Activated naive CD4-positive, alpha-beta T cell (primary cell): Measurements from ENCODE around the gene PPDPF.

Experiments
- DNase-seq, 4 experiments: peaks; one replicate each; lab custom pipeline; 2025; lab: John Stamatoyannopoulos, UW

PPDPF gene

DNA sequence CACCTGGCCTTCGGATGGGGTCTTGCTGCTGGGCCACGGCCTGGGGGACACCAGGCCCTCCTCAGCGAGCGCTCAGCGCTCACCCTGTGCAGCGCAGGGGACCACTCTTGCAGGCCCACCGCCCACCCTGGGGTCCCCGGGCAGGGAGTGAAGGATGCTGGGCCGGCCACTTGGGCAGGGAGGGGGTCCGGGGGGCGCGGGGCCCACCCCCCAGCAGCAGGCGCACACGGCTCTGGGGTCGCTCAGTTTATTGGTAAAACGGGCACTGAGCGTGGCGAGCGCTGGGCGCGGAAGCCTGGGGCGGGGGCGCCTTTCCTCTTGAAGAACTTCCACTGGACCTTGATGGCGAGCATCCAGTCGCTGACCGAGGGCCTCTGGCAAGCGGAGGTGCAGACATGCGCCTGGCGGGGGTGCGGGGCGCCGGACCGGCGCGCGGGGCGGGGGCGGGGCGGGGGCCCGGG lies 32.8 kb upstream of the PPDPF start:
- DNase-seq, result no peak

DNA sequence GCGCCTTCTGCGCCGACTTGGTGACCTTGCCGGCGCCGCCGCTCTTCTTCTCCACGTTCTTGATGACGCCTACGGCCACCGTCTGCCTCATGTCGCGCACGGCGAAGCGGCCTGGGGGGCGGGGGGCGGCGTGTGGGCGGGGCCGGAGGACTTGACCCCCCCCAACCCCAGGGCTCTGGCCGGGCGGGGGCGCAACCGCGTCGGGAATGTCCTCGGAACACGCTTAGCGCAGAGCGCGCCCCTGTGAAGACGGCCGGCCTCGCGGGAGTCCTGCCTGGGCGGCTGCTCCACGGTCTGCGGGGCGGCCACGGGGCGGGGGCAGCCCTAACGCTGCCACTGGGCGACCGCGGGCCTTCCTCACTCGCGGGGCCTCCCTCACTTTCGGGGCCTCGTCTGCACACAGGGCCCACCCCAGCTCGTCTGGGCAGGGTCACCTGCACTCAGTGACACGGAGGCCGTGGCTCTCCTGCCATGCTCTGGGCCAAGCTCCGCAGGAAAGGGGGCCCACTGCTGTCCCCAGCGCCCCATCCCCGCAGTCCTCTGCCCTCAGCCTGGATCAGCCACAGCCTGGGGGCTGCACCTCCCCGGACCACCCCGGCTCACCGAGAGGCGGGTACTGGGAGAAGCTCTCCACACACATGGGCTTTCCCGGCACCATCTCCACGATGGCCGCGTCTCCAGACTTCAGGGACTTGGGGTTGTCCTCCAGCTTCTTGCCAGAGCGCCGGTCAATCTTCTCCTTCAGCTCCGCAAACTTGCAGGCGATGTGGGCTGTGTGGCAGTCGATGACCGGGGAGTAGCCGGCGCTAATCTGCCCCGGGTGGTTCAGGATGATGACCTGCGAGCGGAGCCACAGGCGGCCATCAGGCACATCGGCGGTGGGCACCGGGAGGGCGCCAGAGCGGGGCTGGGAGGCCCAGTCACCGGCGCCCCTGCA lies 32.0 kb upstream of the PPDPF start:
- DNase-seq, result no peak

DNA sequence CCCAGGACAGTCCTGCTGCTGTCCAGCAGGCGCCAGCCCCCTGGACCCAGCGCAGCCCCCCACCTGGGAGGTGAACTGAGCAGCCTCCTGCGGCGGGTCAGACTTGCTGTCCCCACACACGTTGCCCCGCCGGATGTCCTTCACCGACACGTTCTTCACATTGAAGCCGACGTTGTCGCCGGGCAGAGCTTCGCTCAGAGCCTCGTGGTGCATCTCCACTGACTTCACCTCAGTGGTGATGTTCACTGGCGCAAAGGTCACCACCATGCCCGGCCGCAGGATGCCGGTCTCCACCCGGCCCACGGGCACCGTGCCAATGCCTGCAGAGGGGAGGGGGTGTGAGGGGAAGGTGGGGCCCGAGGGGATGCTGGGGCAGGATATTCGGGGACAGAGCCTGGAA lies 30.1 kb upstream of the PPDPF start:
- no peak for DNase-seq

DNA sequence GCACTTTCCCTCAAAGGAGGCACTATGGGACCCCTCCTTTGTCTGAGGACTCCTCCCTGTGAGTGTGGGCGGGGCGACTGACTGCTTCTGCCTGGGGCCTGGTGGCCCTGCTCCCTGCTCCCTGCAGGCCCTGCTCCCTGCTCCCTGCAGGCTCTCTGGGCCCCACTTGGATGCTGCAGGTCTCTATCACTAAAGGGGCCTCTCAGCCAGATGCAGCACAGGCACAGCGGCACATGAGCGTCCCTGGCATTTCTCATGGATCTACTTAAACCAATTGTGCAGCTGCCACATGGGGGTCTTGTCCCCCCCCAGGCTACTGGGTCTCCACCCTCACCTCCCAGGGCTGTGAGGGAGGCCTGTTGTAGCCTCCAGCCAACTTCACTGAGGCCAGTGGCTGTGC lies 29.5 kb upstream of the PPDPF start:
- DNase-seq, result no peak

DNA sequence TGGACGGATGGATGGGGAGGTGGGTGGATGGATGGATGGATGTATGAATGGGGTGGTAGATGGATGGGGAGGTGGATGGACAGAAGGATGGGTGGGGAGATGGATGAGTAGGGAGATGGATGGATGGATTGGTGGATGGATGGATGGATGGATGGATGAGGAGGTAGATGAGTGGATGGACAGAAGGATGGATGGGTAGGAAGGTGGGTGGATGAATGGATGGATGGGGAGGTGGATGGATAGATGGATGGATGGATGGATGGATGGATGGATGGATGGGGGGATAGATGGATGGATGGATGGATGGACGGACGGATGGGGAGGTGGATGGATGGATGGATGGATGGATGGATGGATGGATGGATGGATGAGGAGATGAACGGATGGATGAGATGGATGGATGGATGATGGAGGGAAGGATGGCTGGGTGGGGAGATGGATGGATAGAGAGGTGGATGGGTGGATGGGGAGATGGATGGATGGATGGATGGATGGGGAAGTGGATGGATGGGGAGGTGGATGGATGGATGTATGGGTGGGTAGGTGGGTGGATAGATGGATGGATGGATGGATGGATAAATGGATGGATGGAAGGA lies 28.8 kb upstream of the PPDPF start:
- no peak for DNase-seq

DNA sequence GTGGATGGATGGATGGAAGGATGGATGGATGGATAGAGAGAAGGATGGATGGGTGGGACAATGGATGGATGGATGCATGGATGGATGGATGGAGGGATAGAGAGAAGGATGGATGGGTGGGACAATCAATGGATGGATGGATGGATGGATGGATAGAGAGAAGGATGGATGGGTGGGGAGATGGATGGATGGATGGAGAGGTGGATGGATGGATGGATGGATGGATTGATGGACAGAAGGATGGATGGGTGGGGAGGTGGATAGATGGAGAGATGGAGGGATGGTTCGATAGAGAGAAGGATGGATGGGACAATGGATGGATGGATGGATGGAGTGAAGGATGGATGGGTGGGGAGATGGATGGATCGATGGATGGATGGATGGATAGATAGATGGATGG lies 28.0 kb upstream of the PPDPF start:
- DNase-seq, result no peak

DNA sequence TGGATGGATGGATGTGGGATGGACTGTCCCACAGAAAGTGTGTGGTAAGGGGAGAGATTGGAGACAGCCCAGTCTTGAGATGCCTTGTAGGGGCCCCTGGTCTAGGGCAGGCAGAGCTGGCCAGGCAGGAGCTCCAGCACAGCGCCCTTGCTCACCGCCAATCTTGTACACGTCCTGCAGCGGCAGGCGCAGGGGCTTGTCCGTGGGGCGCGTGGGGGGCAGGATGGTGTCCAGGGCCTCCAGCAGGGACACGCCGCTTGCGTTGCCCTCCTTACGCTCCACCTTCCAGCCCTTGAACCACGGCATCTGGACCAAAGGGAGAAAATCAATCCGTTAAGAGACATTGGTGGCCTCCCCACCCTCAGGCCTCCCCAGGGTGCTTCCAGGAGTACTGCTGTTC lies 27.6 kb upstream of the PPDPF start:
- DNase-seq, result no peak

DNA sequence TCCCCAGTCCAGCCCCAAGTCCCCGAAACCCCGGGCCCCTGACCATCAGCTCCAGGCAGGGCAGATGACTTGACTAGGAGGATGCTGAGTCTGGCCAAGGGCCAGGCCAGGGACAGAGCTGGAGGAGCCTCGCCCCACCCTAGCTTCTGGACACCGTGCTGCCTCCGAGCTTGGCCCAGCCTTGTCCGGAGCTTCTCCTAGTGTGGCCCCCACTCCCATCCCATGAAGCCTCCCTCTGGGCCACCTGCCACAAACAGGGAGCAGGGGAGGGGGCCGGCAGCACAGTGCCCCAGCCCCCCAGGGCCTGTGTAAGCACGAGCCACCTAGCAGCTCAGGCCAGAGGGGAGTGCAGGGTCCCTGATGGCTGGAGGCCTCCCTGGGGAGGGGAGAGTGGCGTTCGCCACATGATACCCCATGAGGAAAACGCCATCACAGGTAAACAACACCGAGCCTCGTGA lies 27.0 kb upstream of the PPDPF start:
- no peak for DNase-seq

DNA sequence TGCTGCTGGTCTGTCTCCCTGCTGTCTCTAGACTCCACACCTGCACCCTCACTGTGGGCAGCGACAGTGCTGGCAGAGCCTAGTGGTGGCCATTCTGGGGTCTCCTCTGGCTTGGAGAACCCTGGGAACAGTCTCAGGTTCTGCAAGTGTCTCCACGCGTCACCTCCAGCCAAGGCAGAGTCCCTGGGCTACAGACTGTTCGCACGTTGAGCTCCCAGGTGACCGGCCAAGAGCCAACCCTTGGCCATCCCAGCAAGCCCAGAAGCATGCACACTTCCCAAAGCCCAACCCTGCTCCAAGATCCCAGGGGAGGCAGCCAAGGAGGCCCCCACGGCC lies 26.5 kb upstream of the PPDPF start:
- DNase-seq, result no peak

DNA sequence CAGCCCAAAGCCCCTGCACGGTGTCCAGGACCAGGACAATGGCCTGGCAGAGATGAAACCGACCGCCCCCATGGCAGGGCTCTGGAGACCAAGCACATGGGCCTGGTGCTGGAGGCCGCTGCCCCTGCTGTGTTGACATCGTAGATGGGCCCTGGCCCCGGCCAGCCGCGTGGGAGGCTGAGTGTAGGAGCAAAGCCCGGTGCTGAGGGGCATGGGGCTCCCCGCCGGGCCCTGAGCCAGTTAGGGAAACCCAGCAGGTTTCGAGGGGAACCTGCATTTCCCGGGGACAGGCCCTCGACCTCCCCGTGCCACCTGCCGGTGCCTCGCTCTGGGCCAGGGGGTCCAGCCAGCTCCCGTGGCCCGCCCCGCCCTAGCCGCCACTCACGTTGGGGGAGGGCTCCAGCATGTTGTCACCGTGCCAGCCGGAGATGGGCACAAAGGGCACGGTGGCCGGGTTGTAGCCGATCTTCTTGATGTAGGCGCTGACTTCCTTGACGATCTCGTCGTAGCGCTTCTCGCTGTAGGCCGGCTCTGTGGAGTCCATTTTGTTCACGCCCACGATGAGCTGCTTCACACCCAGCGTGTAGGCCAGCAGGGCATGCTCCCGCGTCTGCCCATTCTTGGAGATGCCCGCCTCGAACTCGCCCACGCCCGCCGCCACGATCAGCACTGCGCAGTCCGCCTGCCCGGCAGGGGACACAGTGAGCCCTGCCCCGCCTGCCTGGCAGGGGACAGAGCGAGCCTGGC lies 26.0 kb upstream of the PPDPF start:
- no peak for DNase-seq

DNA sequence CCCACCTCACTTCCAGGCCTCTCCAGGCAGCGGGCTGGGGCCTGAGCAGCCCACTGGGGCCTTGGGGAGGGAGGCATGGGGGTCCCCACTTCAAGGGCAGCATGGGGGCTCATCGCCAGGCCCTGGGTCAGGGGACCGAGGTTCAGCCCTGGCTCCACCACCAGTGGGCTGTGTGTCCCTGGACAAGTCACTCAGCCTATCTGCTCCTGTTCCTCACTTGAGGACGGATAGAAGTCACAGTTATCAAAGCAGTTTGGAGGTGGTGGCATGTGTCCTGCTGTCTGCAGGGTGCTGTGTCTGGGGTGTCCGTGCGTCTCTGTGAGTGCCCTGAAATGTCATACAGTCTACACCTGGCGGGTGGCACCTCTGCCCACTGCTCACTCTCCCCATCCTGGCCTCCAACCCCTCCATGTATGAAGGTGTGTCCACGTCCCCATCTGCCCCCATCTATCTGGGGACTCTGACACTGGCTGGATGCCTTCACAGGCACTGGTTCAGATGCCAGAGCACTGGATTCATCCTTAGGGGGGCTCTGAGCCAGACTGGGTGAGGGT lies 25.3 kb upstream of the PPDPF start:
- no peak for DNase-seq

DNA sequence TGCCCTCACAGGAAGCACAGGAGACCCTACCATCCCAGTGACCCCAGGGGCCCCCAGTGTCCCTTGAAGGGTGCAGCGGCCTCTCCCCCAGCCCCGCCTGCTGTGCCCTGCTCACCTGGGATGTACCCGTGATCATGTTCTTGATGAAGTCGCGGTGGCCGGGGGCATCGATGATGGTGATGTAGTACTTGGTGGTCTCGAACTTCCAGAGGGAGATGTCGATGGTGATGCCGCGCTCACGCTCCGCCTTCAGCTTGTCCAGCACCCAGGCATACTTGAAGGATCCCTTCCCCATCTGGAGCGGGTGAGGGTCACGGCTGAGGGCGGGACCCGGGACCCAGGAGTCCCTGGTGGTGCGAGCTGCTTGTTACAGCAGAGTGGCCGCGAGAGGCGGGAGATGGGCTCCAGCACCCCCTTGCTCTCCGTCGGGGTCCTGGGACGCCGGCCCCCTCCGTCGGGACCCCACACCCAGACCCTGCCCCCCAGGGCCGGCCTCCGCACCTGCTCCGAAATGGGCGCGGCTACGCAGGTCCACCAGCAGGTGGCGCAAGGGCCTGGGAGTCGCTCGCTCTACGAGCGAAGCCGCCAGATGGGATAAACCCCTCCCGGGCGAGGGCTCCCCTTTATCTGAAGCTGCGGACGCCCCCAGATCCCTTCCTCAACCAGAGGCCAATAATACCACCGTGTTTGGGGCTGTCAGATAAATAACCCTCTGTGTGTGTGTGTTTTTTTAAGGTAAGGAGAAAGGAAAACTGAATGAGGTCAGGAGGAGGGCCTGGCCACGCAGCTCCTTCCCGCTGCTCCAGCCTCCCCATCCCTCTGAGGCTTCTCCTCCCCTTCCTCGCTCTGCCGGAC lies 24.6 kb upstream of the PPDPF start:
- DNase-seq, result peak; percentile 61 to 76 (median 68)

DNA sequence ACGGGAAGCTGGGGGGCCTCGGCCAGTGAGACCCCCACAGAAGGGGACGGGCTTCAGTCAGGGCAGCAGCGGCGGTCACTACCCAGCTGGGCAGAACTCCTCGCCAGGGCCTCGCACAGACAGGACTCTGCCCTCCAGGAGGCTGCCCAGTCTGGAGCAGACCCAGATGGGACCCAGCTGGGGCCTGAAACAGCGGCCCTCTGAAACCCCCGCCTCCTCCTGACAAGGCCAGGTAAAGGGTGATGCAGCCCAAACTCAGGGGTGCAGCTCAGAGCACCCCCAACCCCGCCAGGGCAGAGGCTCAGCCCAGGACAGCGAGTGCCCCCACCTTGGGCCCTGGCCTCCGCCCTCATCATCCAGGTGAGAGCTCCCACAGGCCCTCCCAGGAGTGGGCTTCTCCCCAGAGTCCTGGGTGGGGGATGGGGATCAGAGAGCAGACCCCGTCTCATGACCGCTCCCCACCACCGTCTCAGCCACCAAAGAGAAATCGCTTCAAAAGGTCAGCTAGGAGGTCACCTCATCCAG lies 23.9 kb upstream of the PPDPF start:
- no peak for DNase-seq

DNA sequence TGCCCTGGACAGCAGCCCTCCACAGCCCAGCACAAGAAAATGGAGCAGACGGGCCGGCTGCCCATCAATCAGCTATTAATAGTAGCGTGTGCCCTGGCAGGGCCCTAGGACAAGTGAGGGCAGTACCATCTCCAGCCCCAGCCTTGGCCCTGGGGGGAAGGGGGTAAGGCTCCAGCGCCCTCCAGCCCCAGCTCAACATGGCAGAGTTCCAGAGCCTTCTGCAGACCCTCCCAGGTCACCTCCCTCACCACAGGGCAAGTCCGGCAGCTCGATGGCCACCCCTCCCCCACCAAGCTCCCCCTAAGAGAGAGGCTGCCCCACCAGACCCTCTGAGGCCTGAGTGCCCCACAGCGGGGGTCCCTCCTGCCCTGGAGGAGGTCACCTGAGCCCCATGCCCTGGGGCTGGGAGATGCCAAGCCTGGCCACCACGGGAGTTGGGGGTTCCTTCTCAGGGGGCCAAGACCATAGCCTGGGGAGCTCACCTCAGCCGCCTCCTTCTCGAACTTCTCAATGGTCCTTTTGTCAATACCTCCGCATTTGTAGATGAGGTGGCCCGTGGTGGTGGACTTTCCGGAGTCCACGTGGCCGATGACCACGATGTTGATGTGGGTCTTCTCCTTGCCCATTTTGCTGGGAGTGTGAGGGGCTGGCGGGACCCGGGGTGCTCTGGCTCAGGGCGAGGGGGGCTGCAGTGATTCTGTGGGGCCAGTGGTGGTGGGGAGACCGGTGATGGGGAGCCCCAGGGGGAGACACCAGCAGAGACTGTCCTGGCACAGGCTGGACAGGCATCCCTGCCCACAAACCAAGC lies 23.2 kb upstream of the PPDPF start:
- DNase-seq, result no peak

DNA sequence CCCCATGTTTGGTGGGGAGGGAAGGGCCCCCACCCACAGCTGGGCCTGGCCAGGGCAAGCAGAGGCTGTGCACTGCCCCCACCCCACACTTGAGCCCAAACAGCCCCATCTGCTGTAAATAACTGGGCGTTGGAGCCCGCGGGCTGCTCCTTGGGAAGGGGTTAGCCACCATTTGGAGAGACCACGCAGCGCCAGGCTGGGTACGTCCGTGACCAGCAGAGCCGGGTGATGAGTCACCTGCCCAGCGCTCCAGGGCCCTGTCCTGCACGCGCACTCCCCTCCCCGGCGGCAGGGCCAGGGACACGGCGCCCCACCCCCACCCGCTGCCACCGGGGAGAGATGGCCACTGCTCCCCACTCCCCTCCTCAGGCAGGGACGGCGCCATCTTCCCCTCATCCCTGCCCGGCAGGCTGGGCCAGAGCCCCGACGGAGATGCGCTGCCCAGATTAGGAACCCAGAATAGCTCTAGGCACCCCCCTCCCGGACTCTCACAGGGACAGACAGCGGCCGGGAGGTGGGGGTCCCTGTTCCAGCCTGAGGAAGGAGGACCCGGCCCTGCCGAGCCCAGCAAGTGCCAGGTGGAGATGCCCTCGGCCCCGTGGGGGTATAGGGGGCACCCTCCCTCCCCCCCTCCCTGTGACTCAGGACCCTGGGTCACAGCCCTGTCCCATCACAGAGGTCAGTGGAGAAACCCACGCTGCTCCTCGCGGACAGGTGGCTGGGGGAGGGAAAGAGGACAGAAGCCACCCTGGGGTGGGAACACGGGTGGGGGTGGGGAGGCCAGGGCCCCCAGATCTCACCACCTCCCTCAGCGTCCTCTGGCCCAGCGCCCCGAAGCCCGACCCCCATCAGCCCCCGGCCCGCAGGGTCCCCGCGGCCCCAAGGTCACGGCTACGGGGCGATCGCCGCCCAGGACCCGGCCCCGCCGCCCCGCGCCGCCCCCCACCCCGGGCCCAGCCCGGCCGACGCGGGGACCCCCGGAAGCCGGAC lies 22.3 kb upstream of the PPDPF start:
- no peak for DNase-seq

DNA sequence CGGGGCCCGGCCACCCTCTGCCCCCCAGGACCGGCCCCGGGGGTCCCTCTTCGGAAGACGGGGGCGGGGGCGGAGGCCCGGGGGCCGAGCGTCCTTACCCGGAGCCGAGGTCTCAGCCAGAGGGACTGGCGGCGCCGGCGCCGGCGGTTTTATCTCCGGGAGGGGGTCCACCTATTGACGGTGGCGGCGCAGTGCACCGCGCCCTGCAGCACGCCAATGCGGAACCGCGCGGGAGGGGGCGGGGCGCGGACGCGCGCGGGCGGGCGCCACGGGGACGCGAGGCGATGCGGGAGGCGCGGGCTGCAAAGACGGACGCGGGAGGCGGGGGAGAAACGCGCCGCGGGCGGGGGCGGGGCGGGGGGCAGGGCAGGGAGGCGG lies 21.6 kb upstream of the PPDPF start, which contains the start of gene EEF1A2:
Gene EEF1A2 (minus strand): TSS at position 124 of the 378 bp plus-strand sequence. CDS start 1,320 bp downstream, outside the sequence.
- peak in 2 of 4 experiments; percentile 19 to 58 for DNase-seq

DNA sequence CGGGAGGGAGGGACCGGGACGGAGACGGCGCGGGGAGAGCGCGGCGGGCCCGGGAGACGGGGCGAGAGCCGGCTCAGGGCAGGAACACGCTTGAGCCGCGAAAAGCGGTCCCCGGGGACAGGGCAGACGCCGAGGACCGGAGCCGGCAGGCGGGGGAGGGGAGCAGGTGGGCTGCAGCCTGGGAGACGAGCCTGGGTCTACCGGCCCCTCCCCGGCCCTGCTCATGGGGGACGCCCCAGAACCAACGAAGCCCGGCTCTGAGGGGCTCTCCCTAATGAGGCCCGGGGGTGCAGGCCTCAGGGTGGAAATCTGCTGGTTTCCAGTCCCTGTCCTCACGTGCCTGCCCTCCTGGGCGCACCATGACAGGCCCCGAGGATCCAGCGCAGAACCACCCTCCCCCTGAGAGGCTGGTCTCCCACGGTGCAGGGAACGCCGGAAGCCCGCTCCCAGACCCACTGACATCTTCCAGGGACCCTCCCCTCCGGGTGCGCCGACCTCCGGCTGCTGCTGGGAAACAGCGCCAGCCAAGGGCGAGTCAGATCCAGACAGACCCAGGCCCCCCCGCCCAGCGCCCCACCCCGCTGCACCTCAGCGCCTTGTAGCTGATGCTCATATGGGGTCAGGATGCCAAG lies 21.1 kb upstream of the PPDPF start:
- DNase-seq, result no peak

DNA sequence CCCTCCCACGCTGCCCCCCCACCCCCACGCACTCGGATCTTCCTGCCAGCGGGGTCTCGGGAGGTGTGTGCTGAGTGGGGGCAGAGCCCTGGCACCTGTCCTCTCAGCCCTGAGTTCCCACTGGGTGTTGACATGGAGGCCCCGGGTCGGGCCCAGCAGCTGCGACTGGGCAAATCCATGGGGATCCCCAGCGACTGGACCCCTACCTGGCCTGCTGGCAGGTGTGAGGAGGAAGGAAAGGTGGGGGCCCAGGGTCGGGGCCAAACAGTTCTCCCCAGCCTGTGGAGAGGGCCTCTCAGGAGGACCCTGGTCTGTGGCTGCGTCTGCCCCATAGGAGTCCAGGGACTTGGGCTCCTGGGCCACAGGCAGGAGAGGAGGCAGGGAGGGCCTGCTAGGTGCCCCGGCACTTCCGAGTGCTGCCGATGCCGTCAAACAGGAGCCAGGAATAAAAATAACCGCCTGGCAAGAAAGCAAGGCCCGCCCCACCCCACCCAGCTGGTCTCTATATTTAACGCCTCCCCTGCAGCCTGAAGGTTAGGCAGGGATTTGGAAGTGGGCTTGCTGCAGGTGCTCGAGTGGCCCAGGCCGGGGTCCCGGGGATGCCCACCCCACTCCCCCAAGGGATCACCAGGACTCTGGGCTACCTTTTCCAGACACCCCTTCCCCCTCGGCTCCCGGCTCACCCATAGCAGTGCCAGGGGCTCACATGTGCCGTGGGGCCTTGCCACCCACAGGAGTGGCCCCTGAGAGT lies 20.2 kb upstream of the PPDPF start:
- no peak for DNase-seq
